ENCODE data around the gene TSPAN16. TPM values are rescaled to one million over a fixed set of nuclear protein-coding genes. Genes with fewer than 3 reads are reported as not detected.
"Not testable (repeated sequence)": the region's sequence is repeated elsewhere in the genome, so short reads cannot be mapped to it uniquely, and the experiment has no call there.

TSPAN16 gene
- total RNA-seq, 6 experiments from 2014 or later, result not detected

- TF ChIP-seq CTCF (IDR thresholded peaks at IDR 0.05) (no peak), POLR2A (IDR thresholded peaks at IDR 0.05) (peak; percentile 26)
- peak; percentile 87 to 93 (median 91) for DNase-seq
Observed at GRCh38 chr19:11339254-11340098, 43.5 kb downstream of the TSPAN16 start, which contains the start of gene RAB3D. Gene RAB3D (minus strand): TSS chr19:11339657. CDS start chr19:11337399, 2,258 bp downstream.

GRCh38 chr19:11340099-11340467, 44.1 kb downstream of the TSPAN16 start:
- DNase-seq; H3K27ac ChIP-seq; ATAC-seq; H3K27me3 ChIP-seq; intact Hi-C loops (cut with DNase I); H3K9me3 ChIP-seq; H3K36me3 ChIP-seq: not testable (repeated sequence)
- WGBS (ENCODE audit: insufficient coverage, low coverage, low lambda C conversion rate, missing lambda C conversion rate), result 82% methylated on average over 2 of the region's 8 CpGs
- H3K4me1 ChIP-seq, result peaks cover 0 to 28% (median 6%) of the 10 kb centered on the region in 4 donors
- H3K4me3 ChIP-seq, result peak overlapping the region in 1 of 3 donors; percentile 61

More at GRCh38 chr19:11339254-11340098, 43.5 kb downstream of the TSPAN16 start, which contains the start of gene RAB3D:
- WGBS (ENCODE audit: insufficient coverage, low coverage, low lambda C conversion rate, missing lambda C conversion rate), result 28% methylated on average over 28 of the region's 53 CpGs
- intact Hi-C loops (cut with DNase I), result no loop called here
- Histone ChIP-seq H3K27me3 (no peaks in the 10 kb centered on the region), H3K4me1 (peaks cover 0 to 22% (median 6%) of the 10 kb centered on the region in 4 donors), H3K9me3 (no peaks in the 10 kb centered on the region), H3K4me3 (peak within 1 kb of the TSS; percentile 43 to 61 (median 46)), H3K36me3 (peaks cover 0 to 10% (median 5%) of the 10 kb centered on the region in 4 donors), H3K27ac (peak within 1 kb of the TSS; percentile 8 to 57 (median 36))
- peak; percentile 78 to 95 (median 89) for ATAC-seq

DNA sequence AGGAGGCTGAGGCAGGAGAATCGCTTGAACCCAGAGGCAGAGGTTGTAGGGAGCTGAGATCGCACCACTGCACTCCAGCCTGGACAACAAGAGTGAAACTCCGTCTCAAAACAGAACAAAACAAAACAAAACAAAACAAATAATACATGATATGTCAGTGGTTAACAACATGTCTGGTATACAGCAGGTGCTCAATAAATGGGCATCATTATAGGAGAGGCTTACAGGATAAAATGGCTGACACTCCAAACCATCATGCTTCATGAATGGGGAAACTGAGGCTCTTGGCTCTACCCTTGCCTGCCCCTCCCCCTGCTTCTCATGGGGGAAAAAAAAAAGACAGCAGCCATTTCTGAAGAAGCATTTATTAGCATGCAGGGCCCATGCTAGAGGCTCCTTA, 46.5 kb downstream of the TSPAN16 start:
- intact Hi-C loops (cut with DNase I), result no loop called here

DNA sequence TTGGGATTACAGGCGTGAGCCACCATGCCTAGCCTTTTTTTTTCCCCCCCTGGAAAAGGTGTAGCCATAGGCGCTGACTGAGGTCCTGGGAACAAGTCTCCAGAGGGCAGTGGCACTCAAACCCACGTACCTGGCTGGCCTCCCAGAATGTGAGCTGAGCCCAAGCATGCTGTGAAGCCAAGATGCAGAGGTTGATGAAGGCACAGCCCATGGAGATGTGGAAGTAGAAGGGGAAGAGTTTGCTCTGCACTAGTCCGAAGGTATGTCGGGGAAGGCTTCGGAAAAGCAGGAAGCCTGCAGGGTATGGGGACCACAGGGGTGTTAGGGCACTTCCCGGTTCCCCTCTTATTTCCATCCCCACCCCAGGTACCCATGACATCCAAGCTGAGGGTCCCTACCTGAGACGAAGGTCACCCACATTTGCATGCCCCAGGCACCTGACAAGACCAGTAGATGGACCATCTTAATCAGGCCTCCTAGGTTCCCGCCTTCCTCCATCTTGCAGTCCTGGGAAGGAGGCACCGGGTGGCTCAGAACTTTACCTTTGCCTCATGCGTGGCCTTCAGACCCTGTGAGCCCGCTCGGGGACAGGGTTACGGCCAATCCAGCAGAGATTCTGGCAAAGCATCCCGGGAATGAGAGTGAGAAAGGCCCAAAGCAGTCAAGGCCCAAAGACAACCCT, 49.3 kb downstream of the TSPAN16 start:
- DNase-seq, result peak in 2 of 3 donors; percentile 58 to 80
- Histone ChIP-seq H3K9me3 (no peaks in the 10 kb centered on the region), H3K27ac (peak overlapping the region in 2 of 3 donors; percentile 58 to 77), H3K27me3 (no peaks in the 10 kb centered on the region), H3K4me1 (peaks cover 0 to 26% (median 6%) of the 10 kb centered on the region in 4 donors), H3K4me3 (peak overlapping the region; percentile 62 to 80 (median 64)), H3K36me3 (peaks cover 0 to 10% (median 2%) of the 10 kb centered on the region in 4 donors)
- intact Hi-C loops (cut with DNase I), result no loop called here
- WGBS (ENCODE audit: insufficient coverage, low coverage, low lambda C conversion rate, missing lambda C conversion rate), result 13% methylated on average over 6 of the region's 15 CpGs
- TF ChIP-seq POLR2A (IDR thresholded peaks at IDR 0.05) (no peak), CTCF (IDR thresholded peaks at IDR 0.05) (no peak)
- ATAC-seq, result peak in 3 of 4 donors; percentile 6 to 22 (median 19)

More for the DNA sequence above, 46.5 kb downstream of the TSPAN16 start:
- no peak overlapping the region for H3K27ac ChIP-seq
- no peaks in the 10 kb centered on the region for H3K27me3 ChIP-seq
- no peak for DNase-seq
- H3K4me3 ChIP-seq, result no peak overlapping the region
- no peak for TF ChIP-seq POLR2A (IDR thresholded peaks at IDR 0.05)
- no peak for TF ChIP-seq CTCF (IDR thresholded peaks at IDR 0.05)
- H3K36me3 ChIP-seq, result peaks cover 0 to 10% (median 2%) of the 10 kb centered on the region in 4 donors
- 80% methylated on average over 3 of the region's 3 CpGs for WGBS (ENCODE audit: insufficient coverage, low coverage, low lambda C conversion rate, missing lambda C conversion rate)
- no peak for ATAC-seq
- H3K9me3 ChIP-seq, result no peaks in the 10 kb centered on the region
- H3K4me1 ChIP-seq, result peaks cover 0 to 37% (median 6%) of the 10 kb centered on the region in 4 donors

Data from right lobe of liver (tissue), 6 donors.